ENCODE data around the gene ATP1B1.
"Not testable (repeated sequence)": the region's sequence is repeated elsewhere in the genome, so short reads cannot be mapped to it uniquely, and the experiment has no call there.

ATP1B1 gene

GRCh38 chr1:169117014-169117413 lies 10.5 kb downstream of the ATP1B1 start:
- no peak for DNase-seq

DNA sequence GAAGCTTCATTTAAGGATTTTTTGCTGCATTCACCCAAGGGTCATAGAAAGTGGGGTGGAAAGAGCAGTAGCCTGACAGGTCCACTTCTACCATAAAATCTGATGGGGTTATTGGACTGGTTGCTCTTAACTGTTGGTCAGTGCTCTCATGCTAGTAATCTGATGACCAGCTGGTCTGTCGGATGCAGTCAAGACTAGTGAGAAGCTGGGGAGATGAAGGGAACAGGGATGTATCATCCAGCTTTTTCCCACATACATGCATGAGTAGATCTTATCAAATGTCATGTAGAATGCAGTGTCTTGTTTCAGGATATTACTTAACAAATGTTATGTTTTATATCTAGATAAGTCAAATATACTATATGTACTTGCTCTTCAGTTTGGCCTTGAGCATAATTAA lies 11.1 kb downstream of the ATP1B1 start:
- no peak for DNase-seq

DNA sequence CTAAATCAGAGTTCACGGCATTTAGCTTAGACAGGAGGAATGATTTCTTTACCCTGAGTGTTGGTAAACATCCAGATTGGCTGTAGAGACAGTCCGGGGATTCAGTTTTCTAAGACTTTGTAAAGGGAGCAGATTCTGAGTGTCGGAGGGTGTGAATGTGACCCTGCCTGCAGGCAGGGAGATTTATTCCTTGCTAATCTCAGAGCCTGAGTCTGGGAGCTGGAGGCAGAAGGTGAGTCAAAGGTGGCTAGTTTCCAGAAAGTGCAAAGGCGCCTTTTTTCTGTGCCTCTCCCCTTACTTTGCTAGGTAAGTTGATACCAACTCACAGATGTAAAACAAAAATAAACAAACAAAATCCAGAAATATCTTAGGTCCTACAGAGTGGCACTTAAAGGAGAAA lies 11.7 kb downstream of the ATP1B1 start:
- no peak for DNase-seq

GRCh38 chr1:169119405-169119804 lies 12.9 kb downstream of the ATP1B1 start:
- no peak for DNase-seq

DNA sequence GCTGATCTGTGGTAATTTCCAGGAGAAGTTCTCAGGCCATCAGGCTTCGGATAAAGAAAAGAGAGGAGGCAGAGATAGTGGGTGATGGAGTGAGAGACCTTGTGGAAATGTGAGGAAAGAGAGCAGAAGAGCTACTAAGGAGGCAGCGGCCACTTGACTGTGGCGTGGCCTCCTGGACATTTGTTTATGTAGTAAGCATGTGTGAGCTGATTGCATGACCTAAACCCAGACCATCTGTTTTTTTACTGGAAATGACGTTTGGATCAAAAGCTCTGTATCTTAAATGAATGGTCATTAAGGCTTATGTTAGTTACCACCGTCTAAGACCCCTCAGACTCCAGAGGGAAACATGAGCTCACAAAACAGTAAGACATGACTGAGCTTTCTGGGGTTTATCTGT lies 13.6 kb downstream of the ATP1B1 start:
- no peak for DNase-seq

GRCh38 chr1:169121146-169121923 lies 14.8 kb downstream of the ATP1B1 start:
- no peak for DNase-seq

DNA sequence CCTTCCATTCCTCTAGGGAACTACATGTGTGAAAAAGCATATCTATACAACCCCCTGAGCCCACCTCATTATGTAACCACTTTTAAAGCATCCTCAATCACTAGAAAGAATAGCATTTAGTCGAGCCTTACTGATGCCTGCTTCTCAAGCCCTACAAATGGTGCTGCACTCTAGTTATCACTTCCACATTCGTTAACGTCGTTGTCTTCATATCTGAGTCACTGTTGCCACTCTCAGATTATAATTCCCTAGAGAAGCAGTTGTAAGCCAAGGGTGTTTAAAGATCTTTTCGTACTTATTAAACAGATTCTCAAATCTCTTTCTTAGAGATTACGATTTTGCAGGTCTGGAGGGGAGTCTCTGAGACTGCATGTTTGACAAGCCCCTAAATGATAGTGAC lies 16.5 kb downstream of the ATP1B1 start:
- no peak for DNase-seq

GRCh38 chr1:169124459-169124858 lies 18.0 kb downstream of the ATP1B1 start:
- no peak for DNase-seq

GRCh38 chr1:169125597-169125996 lies 19.1 kb downstream of the ATP1B1 start:
- not testable (repeated sequence) for DNase-seq

- DNase-seq, result no peak
These were observed 19.8 kb downstream of the ATP1B1 start for GRCh38 chr1:169126335-169126734.

DNA sequence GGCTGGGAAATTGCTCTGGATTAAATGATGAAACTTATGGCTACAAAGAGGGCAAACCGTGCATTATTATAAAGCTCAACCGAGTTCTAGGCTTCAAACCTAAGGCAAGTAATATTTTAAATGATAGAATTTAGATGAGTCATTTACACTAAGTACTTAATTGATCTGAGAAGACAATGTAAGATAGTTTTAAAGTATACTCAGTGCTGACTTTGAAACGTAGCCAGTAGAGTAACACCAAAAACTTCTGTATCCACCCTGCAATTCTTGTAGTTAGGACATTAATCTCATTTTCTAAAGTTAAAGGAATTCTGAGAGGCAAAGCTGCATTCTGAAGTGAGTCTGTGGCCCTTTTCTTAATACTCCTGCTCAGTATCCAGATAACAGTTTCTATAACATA lies 20.8 kb downstream of the ATP1B1 start:
- no peak for DNase-seq

DNA sequence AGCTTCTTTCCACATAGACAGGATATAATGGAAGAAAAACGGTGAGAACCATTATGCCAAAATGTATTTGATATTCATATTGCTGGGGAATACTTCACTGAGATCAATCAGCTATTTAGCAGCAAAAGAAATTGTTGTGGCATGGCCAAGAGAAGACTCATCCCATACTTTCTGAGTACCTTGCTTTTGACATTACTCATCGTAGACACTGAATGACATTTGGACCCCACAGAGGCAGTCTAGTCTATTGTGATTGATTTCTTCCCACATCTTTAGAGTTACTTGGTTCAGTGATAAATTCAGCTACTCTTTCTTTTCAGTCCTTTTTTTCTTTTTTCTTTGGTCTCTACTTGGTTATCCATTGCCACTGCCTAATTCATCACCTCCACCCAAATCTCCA lies 22.1 kb downstream of the ATP1B1 start:
- no peak for DNase-seq

- DNase-seq, result no peak
These were observed 22.8 kb downstream of the ATP1B1 start for GRCh38 chr1:169129109-169129784.

- DNase-seq, result no peak
These were observed 24.2 kb downstream of the ATP1B1 start for GRCh38 chr1:169130683-169131082.

GRCh38 chr1:169132512-169133227 lies 26.2 kb downstream of the ATP1B1 start:
- DNase-seq, result no peak

DNA sequence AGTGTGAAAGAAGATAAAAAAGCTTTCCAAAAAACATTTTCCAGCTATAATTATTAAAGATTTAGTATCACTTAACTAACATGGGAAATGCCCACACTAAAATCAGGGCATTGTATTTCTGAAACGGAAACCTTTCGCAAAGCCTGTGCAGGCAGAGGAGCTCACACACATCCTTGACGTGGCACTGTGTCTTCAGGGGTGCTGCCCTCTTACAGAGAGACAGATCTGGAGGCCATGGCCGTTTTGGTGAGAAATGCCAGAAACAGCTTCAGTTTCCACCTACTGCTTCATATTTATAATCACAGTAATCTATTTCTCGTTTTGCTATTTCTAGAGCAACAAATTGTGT lies 26.7 kb downstream of the ATP1B1 start:
- no peak for DNase-seq

DNA sequence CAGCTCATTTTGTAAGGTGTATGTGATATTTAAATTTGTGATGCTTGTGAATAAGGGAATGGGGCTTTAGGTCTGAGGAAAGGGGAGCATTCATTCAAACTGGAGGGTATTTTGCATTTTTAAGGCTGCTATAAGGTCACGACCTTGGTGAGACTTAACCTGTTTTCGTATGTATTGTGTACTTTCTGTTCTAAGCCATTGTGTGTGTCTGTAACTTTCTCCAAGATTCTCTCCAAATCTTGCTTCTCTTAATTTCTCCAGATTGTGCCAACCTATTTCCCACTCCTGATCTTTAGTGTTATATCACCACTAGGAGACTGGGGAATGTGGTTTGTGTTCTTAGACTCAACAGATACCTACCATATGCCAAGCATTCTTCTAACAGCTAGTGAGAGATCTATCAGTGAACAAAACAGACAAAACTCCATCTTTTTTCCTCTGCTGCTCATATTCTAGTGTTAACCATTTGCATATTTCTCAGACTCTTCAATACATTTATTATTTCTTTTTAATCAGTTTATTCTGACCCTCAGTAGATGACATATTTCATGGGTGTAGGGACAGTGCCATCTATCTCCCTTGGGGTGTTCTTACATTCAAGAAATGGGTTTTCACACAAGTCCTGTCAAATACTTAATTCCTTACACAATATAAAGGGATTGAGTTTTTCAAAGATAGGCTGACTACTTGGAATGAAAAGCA lies 27.5 kb downstream of the ATP1B1 start:
- no peak for DNase-seq

- no peak for DNase-seq
These were observed 30.9 kb downstream of the ATP1B1 start for GRCh38 chr1:169137357-169137756.

- DNase-seq, result no peak
These were observed 32.6 kb downstream of the ATP1B1 start for GRCh38 chr1:169138866-169139670.

DNA sequence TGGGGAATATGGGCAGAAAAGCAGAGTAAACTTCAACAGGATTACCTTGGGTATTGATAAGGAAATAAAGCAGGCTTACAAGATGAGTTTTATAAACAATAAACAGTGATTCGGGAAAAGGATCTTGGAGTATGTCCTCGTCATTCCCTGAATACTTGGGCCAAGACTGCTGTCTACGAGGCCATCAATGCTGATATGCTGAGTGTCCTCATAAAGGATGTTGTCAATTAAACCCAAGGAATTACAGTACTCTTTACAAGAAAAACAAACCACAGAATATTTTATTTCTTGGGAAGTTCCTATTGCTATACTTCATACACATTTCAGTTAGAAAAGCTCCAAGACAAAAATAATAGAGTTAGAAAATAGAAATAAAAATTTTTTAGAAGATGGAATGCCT lies 34.9 kb downstream of the ATP1B1 start:
- no peak for DNase-seq

GRCh38 chr1:169142129-169142528 lies 35.6 kb downstream of the ATP1B1 start:
- DNase-seq, result no peak

DNA sequence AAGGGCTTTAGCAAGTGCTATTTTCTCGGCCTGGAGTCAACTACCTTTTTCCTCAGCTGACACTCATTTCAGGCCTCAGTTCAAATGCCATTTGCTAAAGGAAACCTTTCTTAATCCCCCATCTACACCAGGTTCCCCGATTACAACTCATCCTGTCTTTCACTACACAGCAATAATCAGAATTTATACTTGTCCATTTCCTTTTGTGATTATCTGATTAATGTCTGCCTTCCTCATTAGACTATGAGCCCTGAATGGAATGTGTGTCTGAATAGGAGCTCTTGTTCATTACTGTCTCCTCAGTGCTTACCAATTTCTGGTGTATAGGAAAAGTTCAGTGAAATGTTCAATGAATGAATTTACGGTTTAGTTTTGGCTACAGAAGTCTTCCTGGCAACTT lies 36.9 kb downstream of the ATP1B1 start:
- no peak for DNase-seq

- DNase-seq, result no peak
These were observed 37.5 kb downstream of the ATP1B1 start for GRCh38 chr1:169143984-169144383.
